Stimulated activated CD8-positive, alpha-beta memory T cell treated with anti-CD3 and anti-CD28 coated beads, Interleukin-15, amount 100 ng/mL, for 24 hours (primary cell): Measurements from ENCODE around the gene PROS1.
"Not testable (repeated sequence)": the region's sequence is repeated elsewhere in the genome, so short reads cannot be mapped to it uniquely, and the experiment has no call there.

Experiments
- DNase-seq: peaks from one replicate; pipeline ENCODE4 v3.0.0-alpha.2; 2020; ENCODE audit warnings: low read depth

PROS1 gene

DNA sequence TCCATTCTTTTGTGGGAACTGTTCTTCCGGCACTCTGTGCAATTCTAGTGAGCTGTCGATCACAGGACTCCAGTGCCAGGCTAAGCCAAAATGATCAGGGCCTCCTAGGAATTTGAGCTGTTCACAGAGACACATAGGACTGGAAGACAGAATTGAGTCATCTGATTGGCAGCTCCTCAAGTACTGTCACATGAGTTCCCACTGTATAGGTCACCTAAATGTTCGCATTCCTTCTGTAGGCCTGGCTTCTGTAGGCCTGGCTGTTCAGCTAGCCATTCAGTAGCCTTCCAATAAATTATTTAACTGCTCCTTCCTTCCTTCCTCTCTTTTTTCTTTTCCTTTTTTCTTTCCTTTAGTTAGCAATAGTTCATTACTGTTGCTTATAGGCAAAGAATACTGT is 4.3 kb downstream of the PROS1 start:
- DNase-seq = no peak

GRCh38 chr3:93965106-93965505 is 8.6 kb downstream of the PROS1 start:
- DNase-seq = not testable (repeated sequence)

DNA sequence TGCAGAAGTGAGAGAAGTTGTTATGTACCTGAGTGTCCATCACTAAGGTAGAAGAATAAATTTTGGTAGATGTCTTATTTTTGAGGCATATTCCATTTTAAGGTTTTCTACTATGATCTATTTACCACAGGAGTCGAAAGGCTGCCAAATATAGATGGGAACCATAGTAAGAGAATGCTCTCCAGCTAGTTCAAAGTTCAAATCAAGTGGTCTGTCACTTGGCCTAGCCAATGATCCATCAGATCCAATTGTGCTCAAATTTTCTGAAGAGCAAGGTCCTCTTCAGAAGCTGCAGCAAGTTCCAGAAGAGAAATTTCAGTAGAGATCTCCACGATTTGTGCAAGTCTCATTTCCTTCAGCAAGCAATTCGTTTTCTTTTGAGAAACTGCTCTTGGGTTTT is 10.9 kb downstream of the PROS1 start:
- DNase-seq = no peak

DNA sequence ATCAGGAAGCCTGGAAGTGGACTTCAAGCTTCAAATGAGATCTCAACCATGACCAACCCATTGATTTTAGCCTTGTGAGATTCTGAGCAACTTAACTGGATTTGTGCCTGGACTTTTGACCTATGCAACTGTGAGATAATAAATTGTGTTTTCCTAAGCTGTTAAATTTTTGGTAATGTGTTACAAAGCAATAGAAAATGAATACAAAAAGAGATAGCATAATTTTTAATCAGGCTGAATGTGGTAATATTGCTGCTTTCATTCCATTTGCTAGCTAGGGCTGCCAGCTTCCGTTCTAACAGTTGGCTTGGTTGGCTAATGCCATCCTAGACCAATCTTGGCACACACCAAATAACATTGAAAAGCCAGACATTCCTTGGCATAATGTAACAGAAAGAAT is 12.2 kb downstream of the PROS1 start:
- DNase-seq = no peak

GRCh38 chr3:93961026-93961425 is 12.7 kb downstream of the PROS1 start:
- DNase-seq = no peak

DNA sequence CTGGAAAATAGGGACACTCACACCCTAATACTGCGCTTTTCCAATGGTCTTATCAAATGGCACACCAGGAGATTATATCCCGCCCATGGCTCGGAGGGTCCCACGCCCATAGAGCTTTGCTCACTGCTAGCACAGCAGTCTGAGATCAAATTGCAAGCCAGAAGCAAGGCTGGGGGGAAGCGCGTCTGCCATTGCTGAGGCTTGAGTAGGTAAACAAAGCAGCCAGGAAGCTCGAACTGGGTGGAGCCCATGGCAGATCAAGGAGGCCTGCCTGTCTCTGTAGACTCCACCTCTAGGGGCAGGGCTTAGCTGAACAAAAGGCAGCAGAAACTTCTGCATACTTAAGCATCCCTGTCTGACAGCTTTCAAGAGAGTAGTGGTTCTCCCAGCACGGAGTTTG is 23.7 kb downstream of the PROS1 start:
- not testable (repeated sequence) for DNase-seq

- not testable (repeated sequence) for DNase-seq
These were observed 36.2 kb downstream of the PROS1 start for GRCh38 chr3:93937485-93937884.

GRCh38 chr3:93936549-93936948 is 37.1 kb downstream of the PROS1 start:
- no peak for DNase-seq

GRCh38 chr3:93934366-93935046 is 39.2 kb downstream of the PROS1 start:
- DNase-seq = no peak

DNA sequence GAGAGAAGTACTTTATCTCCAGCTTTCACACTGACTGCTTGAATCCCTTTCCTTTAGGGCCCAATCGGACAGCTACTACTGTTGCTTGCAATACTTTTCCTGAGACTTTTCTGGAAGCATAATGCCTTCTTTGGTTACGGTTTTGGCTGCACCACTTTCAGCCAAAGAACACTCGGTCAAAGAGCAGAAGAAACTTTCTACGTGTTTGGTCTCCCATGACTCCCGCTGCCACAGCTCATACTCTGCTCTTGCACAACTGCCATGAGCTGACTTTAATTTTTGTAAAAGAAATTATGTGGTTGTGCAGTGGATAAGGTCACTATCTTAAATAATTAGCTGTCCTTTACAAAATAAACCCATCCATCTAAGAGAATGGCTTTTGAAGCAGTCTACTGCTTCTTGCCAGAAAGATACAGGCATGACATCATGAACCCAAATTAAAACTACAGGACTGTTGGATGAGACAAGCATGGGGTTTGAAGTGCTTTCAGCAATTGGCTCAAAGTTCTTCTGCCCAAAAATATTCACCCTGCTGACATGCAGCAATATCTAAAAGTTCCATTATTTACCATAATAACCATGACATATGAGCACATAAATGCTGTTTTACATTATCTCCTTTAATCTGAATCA is 42.0 kb downstream of the PROS1 start:
- no peak for DNase-seq

DNA sequence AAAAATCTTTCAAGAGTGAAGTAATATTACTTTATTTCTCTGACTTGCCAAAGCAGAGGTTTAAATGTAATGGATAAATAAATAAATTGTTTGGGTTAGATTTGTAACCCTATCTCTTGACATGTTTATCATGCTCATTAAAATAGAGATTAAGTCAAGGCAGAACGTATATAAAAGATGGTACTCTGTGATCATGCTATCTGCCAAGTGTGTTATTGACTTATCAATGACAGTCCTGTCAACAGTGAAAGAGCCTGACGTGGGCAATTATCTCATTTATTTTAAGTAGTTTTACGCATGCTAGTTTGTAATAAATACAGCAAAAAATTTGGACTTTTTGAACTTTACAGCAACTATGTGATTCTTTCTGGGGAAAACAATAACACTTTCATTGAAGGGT is 43.7 kb downstream of the PROS1 start:
- no peak for DNase-seq

- no peak for DNase-seq
These were observed 46.9 kb downstream of the PROS1 start for GRCh38 chr3:93926789-93927188.

GRCh38 chr3:93924491-93924890 is 49.2 kb downstream of the PROS1 start:
- DNase-seq = no peak

- no peak for DNase-seq
These were observed 50.7 kb downstream of the PROS1 start for GRCh38 chr3:93923006-93923405.

DNA sequence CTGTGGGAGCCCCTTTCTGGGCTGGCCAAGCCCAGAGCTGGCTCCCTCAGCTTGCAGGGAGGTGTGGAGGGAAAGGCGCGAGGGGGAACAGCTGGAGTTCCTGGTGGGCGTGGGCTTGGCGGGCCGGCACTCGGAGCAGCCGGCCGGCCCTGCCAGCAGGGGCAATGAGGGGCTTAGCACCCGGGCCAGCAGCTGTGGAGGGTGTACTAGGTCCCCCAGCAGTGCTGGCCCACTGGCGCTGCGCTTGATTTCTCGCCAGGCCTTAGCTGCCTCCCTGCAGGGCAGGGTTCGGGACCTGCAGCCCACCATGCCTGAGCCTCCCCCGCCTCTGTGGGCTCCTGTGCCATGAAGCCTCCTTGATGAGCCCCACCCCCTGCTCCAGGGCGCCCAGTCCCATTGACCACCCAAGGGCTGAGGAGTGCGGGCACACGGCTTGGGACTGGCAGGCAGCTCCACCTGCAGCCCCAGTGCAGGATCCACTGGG is 56.1 kb downstream of the PROS1 start:
- DNase-seq = not testable (repeated sequence)

GRCh38 chr3:93913623-93914022 is 60.1 kb downstream of the PROS1 start:
- DNase-seq = not testable (repeated sequence)

DNA sequence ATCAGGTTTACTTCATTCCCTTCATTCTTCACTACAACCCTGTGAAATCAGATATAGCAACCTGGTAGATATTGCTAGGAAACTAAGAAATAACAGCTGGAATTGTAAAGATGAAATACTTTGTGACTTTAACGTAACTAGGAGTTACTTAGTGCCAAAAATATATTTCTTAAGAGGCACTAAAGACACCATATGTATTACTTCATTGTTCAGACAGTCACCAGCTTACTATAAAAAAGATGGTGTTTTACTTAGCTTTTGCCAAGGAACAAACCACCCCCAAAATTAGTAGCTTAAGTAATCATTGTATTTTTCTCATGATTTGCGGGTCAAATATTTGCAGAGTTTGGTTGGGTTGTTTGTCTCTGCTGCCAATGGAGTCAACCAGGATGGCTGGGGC is 62.5 kb downstream of the PROS1 start:
- no peak for DNase-seq

- DNase-seq = no peak
These were observed 63.6 kb downstream of the PROS1 start for GRCh38 chr3:93910097-93910496.

- no peak for DNase-seq
These were observed 66.6 kb downstream of the PROS1 start for GRCh38 chr3:93907132-93907531.

GRCh38 chr3:93906245-93906644 is 67.5 kb downstream of the PROS1 start:
- no peak for DNase-seq

DNA sequence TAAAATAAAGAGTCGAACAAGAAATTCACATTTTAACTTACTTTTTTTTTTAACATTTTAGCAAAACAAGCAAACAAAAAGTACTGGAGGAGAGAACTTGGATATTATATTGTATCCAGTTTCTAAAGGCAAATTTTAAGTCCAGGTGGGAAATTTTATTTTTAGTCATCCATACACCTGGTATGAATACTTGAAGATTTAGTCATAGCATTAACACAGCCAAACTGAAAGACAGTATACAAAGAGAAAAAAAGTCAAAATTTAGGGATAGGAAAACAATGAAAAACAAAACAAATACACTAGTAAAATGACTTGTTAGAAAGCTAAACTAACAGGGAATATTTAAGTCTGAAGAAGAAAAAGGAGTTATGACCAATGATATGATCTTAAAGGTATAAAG is 69.1 kb downstream of the PROS1 start:
- DNase-seq = no peak

DNA sequence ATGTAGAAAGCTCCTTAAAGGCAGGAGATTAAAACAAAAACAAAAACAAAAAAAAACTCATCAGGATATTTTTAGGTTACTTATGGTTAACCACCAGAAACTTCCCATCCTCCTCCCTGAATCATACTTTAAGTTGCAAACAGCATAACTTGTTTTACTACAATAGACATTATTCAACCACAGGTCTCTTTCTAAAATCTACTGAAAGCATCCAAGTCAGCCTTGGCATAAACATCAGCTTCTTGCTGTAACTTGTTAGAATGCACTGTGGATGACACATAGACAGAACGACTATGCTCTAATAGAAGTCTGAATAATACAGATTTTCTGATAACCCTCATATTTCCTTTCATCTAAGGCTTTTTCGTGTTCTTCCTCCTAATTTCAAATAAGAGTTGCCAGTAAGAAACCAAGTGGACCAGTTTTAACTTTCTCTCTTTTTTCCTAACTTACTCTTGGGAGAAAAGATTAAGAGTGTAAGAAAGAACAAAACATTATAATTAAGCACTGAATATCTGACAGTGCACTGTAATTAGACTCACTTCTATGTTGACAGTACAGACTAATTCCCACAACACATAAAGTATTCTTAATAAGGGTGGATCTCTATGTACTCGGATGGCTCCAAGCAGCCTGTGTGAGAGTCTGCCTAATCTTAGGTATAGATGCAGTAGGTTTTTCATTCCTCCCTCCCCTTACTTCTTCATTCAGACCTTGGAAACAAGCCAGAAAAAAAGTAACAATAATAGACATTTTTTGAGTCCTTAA is 95.3 kb downstream of the PROS1 start:
- not testable (repeated sequence) for DNase-seq

GRCh38 chr3:93877427-93877826 is 96.3 kb downstream of the PROS1 start:
- DNase-seq = not testable (repeated sequence)
